Measurements from ENCODE around the gene EPS15.

The EPS15 gene

DNA sequence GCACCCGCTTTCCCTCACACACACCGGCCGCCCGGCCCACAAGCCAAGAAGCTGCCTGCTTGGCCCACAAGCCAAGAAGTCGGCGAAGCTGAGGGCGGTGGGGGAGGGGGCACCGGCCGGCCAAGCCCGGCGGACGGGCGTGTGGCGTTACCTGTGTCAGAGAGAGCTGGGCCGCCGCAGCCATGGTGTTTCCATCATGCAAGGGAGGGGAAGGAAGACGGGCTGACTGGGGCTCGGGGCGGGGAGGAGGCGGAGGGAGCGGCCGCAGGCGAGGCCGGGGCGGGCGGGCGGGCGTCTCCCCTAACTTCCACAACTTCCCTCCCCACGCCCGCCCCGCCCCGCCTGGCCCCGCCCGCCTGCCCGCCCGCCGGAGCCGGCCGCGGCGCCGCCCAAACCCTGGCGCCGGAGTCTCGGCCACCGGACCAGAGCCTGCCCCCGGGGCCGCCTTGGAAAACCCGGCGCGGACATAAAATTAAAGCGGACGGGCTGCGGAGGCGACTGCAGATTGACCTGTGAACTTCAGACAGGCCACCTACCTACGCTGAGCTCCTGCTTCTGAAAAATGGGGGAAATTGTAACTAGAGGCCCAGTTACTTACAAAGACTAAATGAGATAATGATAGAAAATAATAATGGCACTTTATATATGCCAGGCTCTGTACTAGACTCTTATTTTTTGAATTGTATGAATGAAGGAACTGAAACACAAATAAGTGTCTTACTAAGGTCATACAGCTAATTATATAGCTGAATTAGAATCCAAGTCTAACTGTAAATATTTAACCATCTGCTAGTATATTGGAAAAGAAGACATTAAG, at the start of gene EPS15:
Gene EPS15 (minus strand): TSS at position 219 of the 817 bp plus-strand sequence. CDS start 35 bp downstream, at position 184.
- Histone ChIP-seq H3K79me2 (ENCODE audit: insufficient read depth, low read length) (peaks cover 45% of the 10 kb centered on the region), H3K9me2 (replicated peaks; ENCODE audit: low read depth, low read length) (no peaks in the 10 kb centered on the region), H3K4me2 (ENCODE audit: low read depth, low read length, poor library complexity, severe bottlenecking) (peak within 1 kb of the TSS; percentile 88), H3K9me3 (ENCODE audit: insufficient read depth, low read depth, low read length) (no peaks in the 10 kb centered on the region), H3K36me3 (ENCODE audit: insufficient read depth, low read length) (no peaks in the 10 kb centered on the region), H2AFZ (ENCODE audit: low read length) (peak within 1 kb of the TSS; percentile 69), H3K9ac (ENCODE audit: low read depth, low read length, poor library complexity, severe bottlenecking) (peak within 1 kb of the TSS; percentile 91), H3F3A (ENCODE audit: low read depth) (peaks cover 16% of the 10 kb centered on the region), H3K27me3 (ENCODE audit: insufficient read depth, low read length, poor library complexity, severe bottlenecking) (no peaks in the 10 kb centered on the region), H3K4me1 (ENCODE audit: insufficient read depth, low read length, poor library complexity, severe bottlenecking) (peaks cover 55% of the 10 kb centered on the region), H4K20me1 (ENCODE audit: insufficient read depth, low read length, poor library complexity, severe bottlenecking) (peaks cover 36% of the 10 kb centered on the region), H3K4me3 (ENCODE audit: low read length, poor library complexity, severe bottlenecking) (peak within 1 kb of the TSS; percentile 98)
- TF ChIP-seq, protein P1, sequence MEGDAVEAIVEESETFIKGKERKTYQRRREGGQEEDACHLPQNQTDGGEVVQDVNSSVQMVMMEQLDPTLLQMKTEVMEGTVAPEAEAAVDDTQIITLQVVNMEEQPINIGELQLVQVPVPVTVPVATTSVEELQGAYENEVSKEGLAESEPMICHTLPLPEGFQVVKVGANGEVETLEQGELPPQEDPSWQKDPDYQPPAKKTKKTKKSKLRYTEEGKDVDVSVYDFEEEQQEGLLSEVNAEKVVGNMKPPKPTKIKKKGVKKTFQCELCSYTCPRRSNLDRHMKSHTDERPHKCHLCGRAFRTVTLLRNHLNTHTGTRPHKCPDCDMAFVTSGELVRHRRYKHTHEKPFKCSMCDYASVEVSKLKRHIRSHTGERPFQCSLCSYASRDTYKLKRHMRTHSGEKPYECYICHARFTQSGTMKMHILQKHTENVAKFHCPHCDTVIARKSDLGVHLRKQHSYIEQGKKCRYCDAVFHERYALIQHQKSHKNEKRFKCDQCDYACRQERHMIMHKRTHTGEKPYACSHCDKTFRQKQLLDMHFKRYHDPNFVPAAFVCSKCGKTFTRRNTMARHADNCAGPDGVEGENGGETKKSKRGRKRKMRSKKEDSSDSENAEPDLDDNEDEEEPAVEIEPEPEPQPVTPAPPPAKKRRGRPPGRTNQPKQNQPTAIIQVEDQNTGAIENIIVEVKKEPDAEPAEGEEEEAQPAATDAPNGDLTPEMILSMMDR (conservative IDR thresholded peaks at IDR 0.05; ENCODE audit: low read length), result no peak
- TF ChIP-seq EZH2phosphoT487 (IDR thresholded peaks at IDR 0.05; ENCODE audit: borderline replicate concordance), result no peak

- Histone ChIP-seq H3K4me2 (ENCODE audit: low read depth, low read length, poor library complexity, severe bottlenecking) (peak overlapping the region; percentile 77), H4K20me1 (ENCODE audit: insufficient read depth, low read length, poor library complexity, severe bottlenecking) (no peaks in the 10 kb centered on the region), H3K4me1 (ENCODE audit: insufficient read depth, low read length, poor library complexity, severe bottlenecking) (peaks cover 71% of the 10 kb centered on the region), H3K9ac (ENCODE audit: low read depth, low read length, poor library complexity, severe bottlenecking) (peak overlapping the region; percentile 59), H2AFZ (ENCODE audit: low read length) (0 out of 2 replicates have a peak overlapping the region, but pooled peaks have one; percentile 71), H3K27me3 (ENCODE audit: insufficient read depth, low read length, poor library complexity, severe bottlenecking) (no peaks in the 10 kb centered on the region), H3F3A (ENCODE audit: low read depth) (peaks cover 14% of the 10 kb centered on the region), H3K36me3 (ENCODE audit: insufficient read depth, low read length) (no peaks in the 10 kb centered on the region), H3K79me2 (ENCODE audit: insufficient read depth, low read length) (no peaks in the 10 kb centered on the region), H3K9me3 (ENCODE audit: insufficient read depth, low read depth, low read length) (no peaks in the 10 kb centered on the region), H3K9me2 (replicated peaks; ENCODE audit: low read depth, low read length) (no peaks in the 10 kb centered on the region), H3K4me3 (ENCODE audit: low read length, poor library complexity, severe bottlenecking) (peak overlapping the region; percentile 57)
- TF ChIP-seq, protein P1 (conservative IDR thresholded peaks at IDR 0.05; ENCODE audit: low read length), result peak; percentile 26
- no peak for TF ChIP-seq EZH2phosphoT487 (IDR thresholded peaks at IDR 0.05; ENCODE audit: borderline replicate concordance)
Observed at GRCh38 chr1:51568231-51568935, 49.3 kb upstream of the EPS15 start.

DNA sequence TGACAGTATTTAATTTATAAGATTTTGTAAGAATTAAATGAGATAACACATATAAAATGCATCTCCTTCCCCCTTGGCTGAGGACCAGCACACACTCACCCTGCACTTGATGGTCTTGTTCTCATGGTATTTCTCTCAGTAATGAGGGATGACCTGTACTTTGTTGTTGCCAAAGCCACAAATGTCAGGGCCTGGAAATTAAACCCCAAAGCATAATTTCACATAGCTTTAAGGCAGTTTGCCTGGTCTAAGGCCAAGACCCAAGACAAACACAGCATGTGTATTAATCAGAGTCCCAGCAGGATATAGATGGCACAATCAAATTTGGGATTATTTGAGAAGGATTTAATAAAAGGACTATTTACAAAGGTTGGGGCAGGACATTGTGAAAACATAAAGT, 48.6 kb upstream of the EPS15 start:
- TF ChIP-seq, protein P1 (conservative IDR thresholded peaks at IDR 0.05; ENCODE audit: low read length), result no peak
- TF ChIP-seq EZH2phosphoT487 (IDR thresholded peaks at IDR 0.05; ENCODE audit: borderline replicate concordance), result no peak
- no peaks in the 10 kb centered on the region for H3K9me2 ChIP-seq (replicated peaks; ENCODE audit: low read depth, low read length)
- no peaks in the 10 kb centered on the region for H4K20me1 ChIP-seq (ENCODE audit: insufficient read depth, low read length, poor library complexity, severe bottlenecking)
- no peak overlapping the region for H3K4me3 ChIP-seq (ENCODE audit: low read length, poor library complexity, severe bottlenecking)
- no peak overlapping the region for H3K4me2 ChIP-seq (ENCODE audit: low read depth, low read length, poor library complexity, severe bottlenecking)
- H2AFZ ChIP-seq (ENCODE audit: low read length), result no peak overlapping the region
- no peaks in the 10 kb centered on the region for H3K79me2 ChIP-seq (ENCODE audit: insufficient read depth, low read length)
- H3K4me1 ChIP-seq (ENCODE audit: insufficient read depth, low read length, poor library complexity, severe bottlenecking), result peaks cover 74% of the 10 kb centered on the region
- no peaks in the 10 kb centered on the region for H3K36me3 ChIP-seq (ENCODE audit: insufficient read depth, low read length)
- H3K9me3 ChIP-seq (ENCODE audit: insufficient read depth, low read depth, low read length), result no peaks in the 10 kb centered on the region
- no peaks in the 10 kb centered on the region for H3K27me3 ChIP-seq (ENCODE audit: insufficient read depth, low read length, poor library complexity, severe bottlenecking)
- H3F3A ChIP-seq (ENCODE audit: low read depth), result peaks cover 14% of the 10 kb centered on the region
- peak overlapping the region; percentile 59 for H3K9ac ChIP-seq (ENCODE audit: low read depth, low read length, poor library complexity, severe bottlenecking)

Measured in Loucy (cell line).